Measurements from ENCODE around the gene NR2C2.

NR2C2 gene

GRCh38 chr3:15032650-15033049, 85.3 kb downstream of the NR2C2 start:
- DNase-seq, result no peak

- no peak for DNase-seq
Measured at GRCh38 chr3:15033103-15033502, 85.7 kb downstream of the NR2C2 start.

- no peak for DNase-seq
Measured at GRCh38 chr3:15038306-15038705, 90.9 kb downstream of the NR2C2 start.

- no peak for DNase-seq
Measured at GRCh38 chr3:15040844-15041243, 93.5 kb downstream of the NR2C2 start.

GRCh38 chr3:15041950-15042349, 94.6 kb downstream of the NR2C2 start:
- DNase-seq, result no peak

- DNase-seq, result no peak
Measured at GRCh38 chr3:15042936-15043335, 95.6 kb downstream of the NR2C2 start.

GRCh38 chr3:15043408-15044171, 96.2 kb downstream of the NR2C2 start:
- DNase-seq, result no peak

GRCh38 chr3:15044326-15044725, 96.9 kb downstream of the NR2C2 start:
- DNase-seq, result no peak

GRCh38 chr3:15045667-15046066, 98.3 kb downstream of the NR2C2 start:
- no peak for DNase-seq

- no peak for DNase-seq
Measured at GRCh38 chr3:15049584-15049983, 102.2 kb downstream of the NR2C2 start.

GRCh38 chr3:15050405-15051092, 103.2 kb downstream of the NR2C2 start:
- no peak for DNase-seq

GRCh38 chr3:15051531-15051930, 104.1 kb downstream of the NR2C2 start:
- DNase-seq, result no peak

- no peak for DNase-seq
Measured at GRCh38 chr3:15052335-15053242, 105.2 kb downstream of the NR2C2 start.

GRCh38 chr3:15053541-15053940, 106.2 kb downstream of the NR2C2 start:
- no peak for DNase-seq

GRCh38 chr3:15055019-15055557, 107.7 kb downstream of the NR2C2 start:
- DNase-seq, result no peak

GRCh38 chr3:15056676-15057404, 109.5 kb downstream of the NR2C2 start:
- no peak for DNase-seq

- DNase-seq, result no peak
Measured at GRCh38 chr3:15060029-15060428, 112.6 kb downstream of the NR2C2 start.

GRCh38 chr3:15063238-15063637, 115.9 kb downstream of the NR2C2 start:
- no peak for DNase-seq

- DNase-seq, result no peak
Measured at GRCh38 chr3:15063656-15064286, 116.4 kb downstream of the NR2C2 start.

- no peak for DNase-seq
Measured at GRCh38 chr3:15064299-15064834, 117.0 kb downstream of the NR2C2 start.

- DNase-seq, result peak; percentile 93
Measured at GRCh38 chr3:15064835-15065549, 117.6 kb downstream of the NR2C2 start, which contains the start of gene MRPS25. TSS of gene MRPS25 (minus strand) at chr3:15065315. CDS start at chr3:15065194, 121 bp downstream.
